SH-SY5Y (cell line): Measurements from ENCODE around the gene SDR42E1.

Experiments used
- GATA2 ChIP-seq: IDR thresholded peaks from 2 replicates; pipeline ENCODE4 v1.6.1; 2011; ENCODE audit warnings: mild to moderate bottlenecking, low read depth, low read length
- GATA3 ChIP-seq: IDR thresholded peaks from 2 replicates; pipeline ENCODE4 v1.6.1; 2011; ENCODE audit warnings: low read depth, mild to moderate bottlenecking, low read length, moderate library complexity

The SDR42E1 gene

DNA sequence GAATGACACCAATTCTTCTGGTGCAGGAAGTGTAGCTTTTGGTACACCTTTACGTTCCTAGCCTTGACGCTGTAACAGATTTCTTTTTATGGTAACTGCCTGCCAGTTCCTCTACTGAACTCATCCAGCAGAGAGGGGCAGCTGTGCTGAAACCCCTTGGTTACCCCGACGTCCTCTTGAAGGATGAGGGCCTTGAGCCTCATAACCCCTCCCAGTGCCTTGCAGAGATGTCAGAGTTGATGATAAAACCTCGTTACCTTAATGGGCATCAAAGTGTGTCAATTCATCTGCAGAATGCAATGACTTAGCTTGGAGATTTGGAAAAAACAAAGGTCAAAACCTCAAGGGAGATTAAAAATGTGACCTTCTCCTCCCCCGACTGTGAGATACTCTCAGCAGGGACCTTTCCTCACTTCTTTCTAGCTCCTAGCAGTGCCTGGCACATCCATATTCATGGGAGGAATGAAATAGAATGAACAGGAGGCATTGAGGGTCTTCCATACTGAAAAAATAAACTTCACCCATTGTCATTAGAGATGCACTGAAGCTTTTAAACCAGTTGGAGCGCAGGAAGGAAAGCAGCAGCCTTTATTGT, 69.2 kb downstream of the SDR42E1 start:
- TF ChIP-seq GATA2 (no peak), GATA3 (no peak)

- TF ChIP-seq GATA3, result no peak
- TF ChIP-seq GATA2, result no peak
Measured at GRCh38 chr16:81940781-81941560, 70.3 kb downstream of the SDR42E1 start.

GRCh38 chr16:81939164-81940056, 71.9 kb downstream of the SDR42E1 start:
- TF ChIP-seq GATA3, result no peak
- TF ChIP-seq GATA2, result no peak
